ENCODE measurements around the gene RNF43.

RNF43 gene

GRCh38 chr17:58415371-58416055, 1.8 kb downstream of the RNF43 start:
- DNase-seq (ENCODE audit: insufficient read length, low spot score) (no peak), FAIRE-seq (no peak)
- TF ChIP-seq CTCF (IDR thresholded peaks at IDR 0.05; ENCODE audit: insufficient read depth, missing control alignments): no peak

DNA sequence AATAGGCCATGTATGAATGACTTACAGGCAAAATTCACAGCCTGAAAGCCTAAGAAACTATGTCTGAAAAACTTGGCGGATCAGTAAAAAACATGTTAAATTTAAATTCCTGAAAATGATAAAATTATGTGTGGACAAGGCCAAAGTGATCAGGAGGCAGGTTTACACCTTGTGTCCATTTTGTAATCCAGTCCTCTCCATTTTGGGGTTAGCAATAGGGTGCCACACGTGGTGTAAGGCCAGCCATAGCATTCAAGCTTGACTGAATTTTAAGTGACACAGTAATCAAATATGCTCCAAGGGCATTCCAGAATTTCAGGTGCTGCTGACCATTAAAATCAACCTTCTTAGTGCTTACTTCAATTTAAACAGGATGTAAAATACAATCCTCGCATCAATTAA, 2.7 kb downstream of the RNF43 start:
- DNase-seq (ENCODE audit: insufficient read length, low spot score) (no peak), FAIRE-seq (no peak)
- no peak for TF ChIP-seq CTCF (IDR thresholded peaks at IDR 0.05; ENCODE audit: insufficient read depth, missing control alignments)

DNA sequence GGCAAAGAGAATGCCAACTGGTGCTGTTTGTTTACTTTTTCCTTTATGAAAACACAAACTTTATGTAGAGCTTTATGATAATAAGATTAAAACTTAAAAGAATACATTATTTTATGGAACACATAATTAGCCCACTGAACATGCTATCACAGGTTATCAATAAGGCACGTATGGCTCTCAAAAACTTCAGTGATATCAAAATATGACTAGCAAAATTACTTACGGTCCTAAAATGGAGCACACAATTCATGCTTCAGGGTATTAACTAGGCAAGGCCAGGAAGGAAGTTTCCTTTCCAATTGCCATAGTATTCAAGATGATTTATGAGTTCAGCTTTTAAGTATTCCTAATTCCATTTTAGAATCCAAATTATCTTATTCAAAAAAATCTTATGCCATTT, 3.6 kb downstream of the RNF43 start:
- DNase-seq (ENCODE audit: insufficient read length, low spot score) (no peak), FAIRE-seq (no peak)
- TF ChIP-seq CTCF (IDR thresholded peaks at IDR 0.05; ENCODE audit: insufficient read depth, missing control alignments): no peak

DNA sequence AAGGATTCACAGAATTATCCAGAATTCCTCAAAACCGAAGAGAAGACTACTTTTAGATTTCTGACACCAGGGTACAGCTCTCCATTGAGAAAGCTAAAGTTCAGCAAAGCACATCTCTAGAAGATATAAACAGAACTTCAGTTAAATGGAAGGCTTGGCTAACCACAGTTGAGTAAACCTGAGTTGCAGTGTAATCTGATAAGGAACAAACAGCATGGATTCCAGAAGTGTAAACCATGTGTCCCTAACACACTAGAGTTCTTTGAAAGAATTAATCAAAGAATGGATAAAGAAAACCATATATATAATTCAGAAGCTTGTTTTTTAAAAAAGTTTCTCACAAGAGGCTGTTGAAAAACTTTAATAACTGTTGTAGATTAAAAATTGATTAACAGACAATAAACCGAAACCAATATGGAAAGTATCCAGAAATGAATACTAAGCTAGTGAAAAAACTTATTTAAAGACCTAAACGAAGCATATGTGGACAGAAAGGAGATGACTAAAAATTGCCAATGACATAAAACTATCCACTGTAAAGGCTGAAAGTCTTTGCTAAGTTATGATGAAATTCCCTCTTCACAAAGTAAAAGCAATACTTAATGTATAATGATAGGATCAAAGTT, 4.3 kb downstream of the RNF43 start:
- FAIRE-seq (no peak), DNase-seq (ENCODE audit: insufficient read length, low spot score) (no peak)
- TF ChIP-seq CTCF (IDR thresholded peaks at IDR 0.05; ENCODE audit: insufficient read depth, missing control alignments): no peak

DNA sequence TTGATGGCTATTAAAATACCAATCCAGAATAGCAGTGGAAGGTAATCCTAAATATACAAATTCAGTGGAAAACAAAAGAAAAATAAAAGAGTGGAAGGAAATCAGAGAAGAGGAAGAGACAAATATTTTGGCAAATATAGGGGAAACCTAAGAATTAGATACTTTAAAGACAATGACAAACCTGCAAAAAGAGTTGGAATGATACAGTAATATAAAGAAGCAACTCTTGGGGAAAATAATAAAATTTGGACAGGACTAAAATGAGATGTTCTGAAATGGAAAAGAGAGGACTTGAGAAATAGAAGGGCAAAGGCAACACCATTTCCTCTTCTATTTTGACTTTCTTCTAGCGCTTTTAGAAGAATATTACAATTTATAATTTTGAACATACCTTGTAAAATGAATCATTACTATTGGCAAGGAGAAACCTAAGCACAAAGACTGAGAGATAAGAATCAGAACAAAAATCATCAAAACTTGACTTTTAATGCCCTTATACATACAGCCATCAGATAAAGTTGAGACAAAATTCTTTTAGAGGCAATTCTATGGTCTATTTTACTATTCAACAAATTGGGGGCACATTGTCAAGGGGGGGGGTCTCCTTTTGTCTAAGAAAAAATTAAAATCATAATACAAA, 5.2 kb downstream of the RNF43 start:
- FAIRE-seq: no peak
- no peak for TF ChIP-seq CTCF (IDR thresholded peaks at IDR 0.05; ENCODE audit: insufficient read depth, missing control alignments)
- DNase-seq (ENCODE audit: insufficient read length, low spot score): no peak

DNA sequence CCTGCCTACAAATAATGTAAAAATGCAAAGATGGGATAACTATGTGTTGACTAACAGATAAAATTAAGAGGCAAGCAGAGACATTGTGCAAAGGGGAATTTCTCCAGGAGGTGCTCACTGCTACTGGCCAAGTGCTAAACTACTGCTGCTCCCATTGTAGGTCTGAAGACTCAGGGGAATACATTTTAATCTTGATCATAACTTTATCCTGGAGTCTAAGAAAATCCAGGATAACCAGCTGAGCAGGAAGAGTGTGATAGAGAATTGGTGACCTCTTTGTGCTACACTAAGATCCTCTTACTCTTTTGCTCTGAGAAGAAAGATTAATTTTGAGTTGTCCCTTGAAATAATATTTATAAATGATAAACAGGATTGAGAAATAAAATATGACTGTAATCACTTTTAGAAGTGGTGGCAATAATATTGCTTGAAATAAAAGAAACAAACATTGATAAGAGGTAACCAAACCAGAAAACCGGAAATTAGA, 5.9 kb downstream of the RNF43 start:
- FAIRE-seq (no peak), DNase-seq (ENCODE audit: insufficient read length, low spot score) (no peak)
- TF ChIP-seq CTCF (IDR thresholded peaks at IDR 0.05; ENCODE audit: insufficient read depth, missing control alignments): no peak
